Prostate gland (tissue), 2 donors: ENCODE results near the gene SLC39A12. TPM values are rescaled to one million over a fixed set of nuclear protein-coding genes. Genes with fewer than 3 reads are reported as not detected.
A peak's percentile ranks its signal among the peaks of the same experiment; 100 is the strongest.

ENCODE experiments used
- DNase-seq: peaks from one replicate; pipeline ENCODE4 v3.0.0-alpha.2; 2019; ENCODE audit warnings: low spot score
- H3K27ac ChIP-seq, 2 donors: fragments of 200-600 bp; sonication (generic); 2 replicates each; pipeline ENCODE4 v1.5.1; 2017 to 2019
- H3K27me3 ChIP-seq: fragments of 200-600 bp; sonication (generic); replicated peaks from 2 replicates; pipeline ENCODE4 v1.5.1; 2019; ENCODE audit not compliant: insufficient read depth
- H3K36me3 ChIP-seq, 2 donors: fragments of 200-600 bp; sonication (generic); 1 replicate in 1 of 2; 2 replicates in 1 of 2; pipeline versions ENCODE4 v1.5.1 to v1.8.1; 2017 to 2019
- H3K4me1 ChIP-seq: fragments of 200-600 bp; sonication (generic); replicated peaks from 2 replicates; pipeline ENCODE4 v1.5.1; 2019
- H3K4me3 ChIP-seq, 2 donors: fragments of 200-600 bp; sonication (generic); 2 replicates each; pipeline ENCODE4 v1.5.1; 2017 to 2019
- H3K9me3 ChIP-seq: fragments of 200-600 bp; sonication (generic); 2 replicates; pipeline ENCODE4 v1.5.1; 2017
- POLR2A ChIP-seq: fragments of 450-650 bp; IDR thresholded peaks from one replicate; pipeline ENCODE4 v1.6.1; 2016; ENCODE audit warnings: antibody characterized with exemption, mild to moderate bottlenecking
- POLR2AphosphoS5 ChIP-seq: sonication (generic); formaldehyde crosslinking; IDR thresholded peaks from one replicate; pipeline ENCODE4 v1.6.1; 2017; ENCODE audit warnings: antibody characterized with exemption
- WGBS: methylation state at CpG from one replicate; pipeline ENCODE4 v1.1.5; 2018; 5-methylcytosine and 5-hydroxymethylcytosine counted together
- intact Hi-C: fragments of 100-400 bp; cut with DNase I; formaldehyde crosslinking; loops from one replicate; pipeline ENCODE4 v1.14.2; 2022
- total RNA-seq, 2 donors: library from RNA; depleted of rRNA; stranded (reverse); fragments of >200 nt; gene quantifications; one replicate each; pipeline ENCODE4 v1.1.0, GENCODE V29; 2016
- TF ChIP-seq, protein P1 (sequence below), 4 experiments: fragments of 200-600 bp in 2 of 4; fragments of 450-650 bp in 2 of 4; sonication (generic) in 2 of 4; IDR thresholded peaks; 1 replicate in 3 of 4; 2 replicates in 1 of 4; pipeline ENCODE4 v1.5.1; 2016 to 2019; ENCODE audit warnings: antibody characterized with exemption in 4 of 4, mild to moderate bottlenecking in 2 of 4, moderate library complexity in 2 of 4

The SLC39A12 gene
- total RNA-seq, 2 donors from 2014 or later: not detected

DNA sequence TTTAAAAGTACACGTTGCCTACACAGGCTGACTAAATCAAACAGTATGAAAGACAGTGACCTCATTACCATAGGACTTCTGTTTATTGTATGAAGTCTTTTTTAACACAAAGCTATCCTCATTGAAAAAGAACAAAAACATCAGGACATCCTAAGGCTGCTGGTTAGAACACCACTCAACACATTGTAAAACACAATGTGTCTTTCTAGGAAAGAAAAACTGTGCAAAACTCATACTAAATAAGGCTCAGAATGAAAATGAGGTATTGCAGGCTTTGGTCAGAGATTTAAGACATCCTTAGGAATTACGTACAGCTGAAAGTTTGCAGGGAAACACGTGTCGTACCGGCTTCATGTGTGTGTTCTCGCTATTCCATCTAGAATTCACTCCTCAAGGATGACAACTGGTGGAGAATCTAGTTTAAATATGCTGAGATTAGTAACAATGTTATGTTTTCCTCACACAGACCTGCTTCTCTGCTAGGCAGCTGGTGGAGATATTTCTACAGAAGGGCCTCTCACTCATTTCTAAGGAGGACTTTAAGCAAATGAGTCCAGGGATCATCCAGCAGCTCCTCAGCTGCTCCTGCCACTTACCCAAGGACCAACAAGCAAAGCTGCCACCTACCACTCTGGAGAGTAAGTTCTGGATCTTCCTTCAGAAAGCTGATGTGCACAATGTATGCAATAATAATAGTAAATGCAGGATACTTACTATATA lies 29.3 kb downstream of the SLC39A12 start:
- intact Hi-C loops: no loop called here
- H3K27me3 ChIP-seq: no peaks in the 10 kb centered on the region
- H3K4me1 ChIP-seq: no peaks in the 10 kb centered on the region
- no peak overlapping the region for H3K27ac ChIP-seq
- WGBS: 73% methylated on average over 6 of the region's 6 CpGs
- TF ChIP-seq POLR2AphosphoS5 (peak; percentile 28), POLR2A (no peak)
- H3K36me3 ChIP-seq: no peaks in the 10 kb centered on the region
- no peak overlapping the region for H3K4me3 ChIP-seq
- no peaks in the 10 kb centered on the region for H3K9me3 ChIP-seq
- DNase-seq: no peak

DNA sequence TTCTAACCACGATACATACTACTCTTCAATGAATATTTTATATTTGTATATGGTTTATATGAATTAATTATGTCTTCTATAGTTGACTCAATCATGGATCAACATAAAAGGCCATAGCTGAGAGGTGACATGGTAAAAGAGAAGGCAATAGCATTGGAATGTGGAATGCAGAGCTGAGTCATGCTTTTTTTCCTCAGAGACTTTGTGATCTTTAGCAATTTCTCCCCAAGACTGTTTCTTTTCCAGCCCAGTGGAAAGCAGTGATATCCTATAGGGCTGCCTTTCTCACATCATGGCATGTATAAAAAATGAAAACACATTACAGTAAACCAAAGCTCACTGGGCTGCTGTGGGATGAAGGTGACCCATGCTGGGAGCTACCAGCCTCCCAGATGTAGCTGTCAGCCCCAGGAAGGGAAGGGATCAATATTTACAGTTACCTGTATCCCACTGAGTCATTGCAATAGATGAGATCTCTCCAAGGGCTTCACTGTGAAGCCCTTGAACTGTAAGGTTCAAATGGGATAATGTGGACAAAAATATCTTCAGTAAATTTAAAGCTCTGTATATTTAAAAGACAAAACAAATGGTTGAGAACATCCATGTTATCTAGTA lies 30.2 kb downstream of the SLC39A12 start:
- 91% methylated on average over 1 of the region's 1 CpG for WGBS
- TF ChIP-seq POLR2A: no peak
- H3K9me3 ChIP-seq: no peaks in the 10 kb centered on the region
- H3K27me3 ChIP-seq: no peaks in the 10 kb centered on the region
- no peak overlapping the region for H3K4me3 ChIP-seq
- H3K27ac ChIP-seq: no peak overlapping the region
- DNase-seq: no peak
- H3K36me3 ChIP-seq: no peaks in the 10 kb centered on the region
- no peaks in the 10 kb centered on the region for H3K4me1 ChIP-seq
- intact Hi-C loops: no loop called here

DNA sequence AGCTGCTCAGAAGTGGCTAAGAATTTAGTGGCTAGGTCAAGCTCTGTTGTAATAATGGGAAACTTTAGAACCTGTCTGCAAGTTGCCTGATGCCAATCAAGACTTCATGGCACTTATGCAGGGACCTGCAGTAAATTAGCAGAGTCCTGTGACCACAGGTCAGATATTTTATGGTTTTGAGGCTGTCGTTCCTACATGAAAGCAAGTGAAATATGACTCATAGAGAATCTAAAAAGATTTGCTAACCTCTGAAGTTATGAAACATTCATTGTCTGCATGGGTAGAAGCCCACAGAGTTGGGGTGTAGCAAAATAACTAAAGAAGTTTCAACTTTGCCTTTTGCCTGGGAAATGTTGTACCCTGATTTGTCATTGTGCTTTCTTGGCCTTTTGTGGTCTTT lies 32.3 kb downstream of the SLC39A12 start:
- intact Hi-C loops: no loop called here
- WGBS: 34% methylated on average over 1 of the region's 1 CpG

DNA sequence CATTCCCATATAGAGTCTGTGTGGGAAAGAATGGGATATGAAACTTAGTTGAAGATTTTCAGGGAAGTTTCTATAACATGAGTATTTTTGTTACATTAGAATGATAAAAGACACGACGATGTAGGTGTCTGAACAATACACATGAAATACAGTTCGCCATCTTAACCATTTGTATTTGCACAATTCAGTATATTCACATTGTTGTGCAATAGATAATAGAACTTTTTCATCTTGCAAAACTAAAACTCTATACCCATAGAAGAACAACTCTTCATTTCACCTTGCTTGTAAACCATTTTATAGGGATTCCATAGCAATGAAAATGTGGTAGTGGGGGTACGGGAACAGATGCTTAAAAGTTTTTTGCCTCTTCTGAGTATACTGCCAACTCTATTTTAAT lies 32.8 kb downstream of the SLC39A12 start:
- Histone ChIP-seq H3K27me3 (no peaks in the 10 kb centered on the region), H3K4me3 (no peak overlapping the region), H3K4me1 (no peaks in the 10 kb centered on the region), H3K9me3 (no peaks in the 10 kb centered on the region), H3K27ac (no peak overlapping the region), H3K36me3 (no peaks in the 10 kb centered on the region)
- no peak for DNase-seq
- TF ChIP-seq, protein P1, sequence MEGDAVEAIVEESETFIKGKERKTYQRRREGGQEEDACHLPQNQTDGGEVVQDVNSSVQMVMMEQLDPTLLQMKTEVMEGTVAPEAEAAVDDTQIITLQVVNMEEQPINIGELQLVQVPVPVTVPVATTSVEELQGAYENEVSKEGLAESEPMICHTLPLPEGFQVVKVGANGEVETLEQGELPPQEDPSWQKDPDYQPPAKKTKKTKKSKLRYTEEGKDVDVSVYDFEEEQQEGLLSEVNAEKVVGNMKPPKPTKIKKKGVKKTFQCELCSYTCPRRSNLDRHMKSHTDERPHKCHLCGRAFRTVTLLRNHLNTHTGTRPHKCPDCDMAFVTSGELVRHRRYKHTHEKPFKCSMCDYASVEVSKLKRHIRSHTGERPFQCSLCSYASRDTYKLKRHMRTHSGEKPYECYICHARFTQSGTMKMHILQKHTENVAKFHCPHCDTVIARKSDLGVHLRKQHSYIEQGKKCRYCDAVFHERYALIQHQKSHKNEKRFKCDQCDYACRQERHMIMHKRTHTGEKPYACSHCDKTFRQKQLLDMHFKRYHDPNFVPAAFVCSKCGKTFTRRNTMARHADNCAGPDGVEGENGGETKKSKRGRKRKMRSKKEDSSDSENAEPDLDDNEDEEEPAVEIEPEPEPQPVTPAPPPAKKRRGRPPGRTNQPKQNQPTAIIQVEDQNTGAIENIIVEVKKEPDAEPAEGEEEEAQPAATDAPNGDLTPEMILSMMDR (IDR thresholded peaks at IDR 0.05): no peak
- TF ChIP-seq POLR2A (no peak), POLR2AphosphoS5 (no peak)
- 38% methylated on average over 4 of the region's 4 CpGs for WGBS
- intact Hi-C loops: no loop called here

More for the DNA sequence above, 32.3 kb downstream of the SLC39A12 start:
- H3K27ac ChIP-seq: no peak overlapping the region
- no peak overlapping the region for H3K4me3 ChIP-seq
- H3K36me3 ChIP-seq: no peaks in the 10 kb centered on the region
- H3K4me1 ChIP-seq: no peaks in the 10 kb centered on the region
- H3K27me3 ChIP-seq: no peaks in the 10 kb centered on the region
- no peak for TF ChIP-seq POLR2AphosphoS5
- TF ChIP-seq POLR2A: no peak
- TF ChIP-seq, protein P1 (IDR thresholded peaks at IDR 0.05): no peak
- H3K9me3 ChIP-seq: no peaks in the 10 kb centered on the region
- no peak for DNase-seq

DNA sequence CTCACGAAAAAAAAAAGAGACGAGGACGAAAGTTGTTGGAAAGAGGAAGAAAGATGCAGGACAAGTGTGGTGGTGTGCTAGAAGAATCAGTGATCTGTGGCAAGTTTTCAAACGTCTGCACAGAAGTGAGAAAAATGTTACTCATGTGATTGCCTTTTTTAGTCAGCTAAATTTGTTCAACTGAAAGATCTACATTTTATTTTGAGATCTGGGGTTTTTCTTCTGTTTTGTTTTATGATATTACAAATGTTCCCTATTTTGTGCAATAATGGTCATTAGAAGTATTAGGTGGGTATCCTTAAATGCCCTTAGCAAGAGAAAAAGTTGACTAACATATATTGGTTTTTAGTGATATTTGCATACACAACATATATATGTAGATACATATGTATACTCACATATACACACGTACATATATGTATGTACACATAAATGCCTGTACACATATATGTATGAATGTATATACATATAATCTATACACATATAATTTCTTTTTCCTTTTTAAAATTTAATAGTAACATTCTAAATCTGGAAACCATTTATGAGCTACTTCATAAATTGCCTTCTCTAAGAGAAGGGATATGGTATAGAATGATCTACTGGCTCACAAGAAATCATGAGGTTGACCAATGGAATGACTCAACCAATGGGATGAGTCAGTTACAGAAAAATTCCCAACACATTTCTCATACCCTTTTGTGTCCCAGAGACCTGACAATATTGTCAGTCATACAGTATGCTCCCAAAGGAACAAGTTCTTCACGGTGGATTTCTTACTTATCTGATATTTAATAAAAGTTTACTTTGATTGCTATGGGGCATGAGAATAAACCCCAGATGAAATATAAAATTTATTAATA lies 38.4 kb downstream of the SLC39A12 start:
- Histone ChIP-seq H3K4me3 (no peak overlapping the region), H3K27ac (no peak overlapping the region), H3K36me3 (no peaks in the 10 kb centered on the region), H3K27me3 (no peaks in the 10 kb centered on the region), H3K9me3 (no peaks in the 10 kb centered on the region), H3K4me1 (no peaks in the 10 kb centered on the region)
- WGBS: 72% methylated on average over 6 of the region's 6 CpGs
- intact Hi-C loops: no loop called here
- TF ChIP-seq POLR2AphosphoS5 (no peak), POLR2A (no peak)
- TF ChIP-seq, protein P1 (IDR thresholded peaks at IDR 0.05): no peak
- no peak for DNase-seq
